Spleen (tissue), 11 donors: ENCODE data around the gene LEMD3. TPM values are rescaled to one million over a fixed set of nuclear protein-coding genes. Genes with fewer than 3 reads are reported as not detected.

Experiments used
- DNase-seq: peaks from one replicate; pipeline ENCODE4 v3.0.0-alpha.2; 2020
- H3K27ac ChIP-seq, 8 donors: fragments of 200-600 bp; sonication (generic) in 7 of 8; 1 replicate in 4 of 8; 2 replicates in 4 of 8; pipeline versions ENCODE4 v1.5.0 to v1.8.0; 2016 to 2021; ENCODE audit warnings: inconsistent platforms in 4 of 8, mild to moderate bottlenecking in 4 of 8, moderate library complexity in 1 of 8
- H3K27me3 ChIP-seq, 7 donors: fragments of 200-600 bp; sonication (generic) in 6 of 7; replicated peaks in 1 of 7; 1 replicate in 4 of 7; 2 replicates in 3 of 7; pipeline versions ENCODE4 v1.5.0 to v1.8.0; 2016 to 2021; ENCODE audit warnings: inconsistent platforms in 3 of 7, mild to moderate bottlenecking in 1 of 7
- H3K36me3 ChIP-seq, 6 donors: fragments of 200-600 bp; sonication (generic) in 5 of 6; 1 replicate in 4 of 6; 2 replicates in 2 of 6; pipeline versions ENCODE4 v1.5.0 to v1.8.0; 2016 to 2021; ENCODE audit warnings: inconsistent platforms in 2 of 6
- H3K4me1 ChIP-seq, 6 donors: fragments of 200-600 bp; sonication (generic) in 5 of 6; 1 replicate in 3 of 6; 2 replicates in 3 of 6; pipeline versions ENCODE4 v1.5.0 to v1.8.0; 2016 to 2021; ENCODE audit warnings: inconsistent platforms in 3 of 6
- H3K4me3 ChIP-seq, 8 donors: fragments of 200-600 bp; sonication (generic) in 7 of 8; 1 replicate in 4 of 8; 2 replicates in 4 of 8; pipeline versions ENCODE4 v1.5.0 to v1.8.0; 2016 to 2021; ENCODE audit warnings: inconsistent platforms in 4 of 8, mild to moderate bottlenecking in 4 of 8, moderate library complexity in 2 of 8
- H3K9me3 ChIP-seq, 8 donors: fragments of 200-600 bp; sonication (generic) in 7 of 8; 1 replicate in 4 of 8; 2 replicates in 4 of 8; pipeline versions ENCODE4 v1.5.0 to v1.8.0; 2016 to 2021; ENCODE audit warnings: inconsistent platforms in 4 of 8
- POLR2A ChIP-seq, 3 donors: fragments of 450-650 bp; IDR thresholded peaks; one replicate each; pipeline ENCODE4 v1.5.1; 2017; ENCODE audit warnings: antibody characterized with exemption in 3 of 3, mild to moderate bottlenecking in 1 of 3
- POLR2AphosphoS5 ChIP-seq, 3 donors: sonication (generic); formaldehyde crosslinking; IDR thresholded peaks; one replicate each; pipeline ENCODE4 v1.5.1; 2017; ENCODE audit warnings: antibody characterized with exemption in 3 of 3
- WGBS, 5 donors: extraction: QIAGEN DNeasy Blood & Tissue Kit in 3 of 5; methylation state at CpG; one replicate each; pipeline versions ENCODE4 v1.1.5 to v1.1.7; 2013 to 2018; 5-methylcytosine and 5-hydroxymethylcytosine counted together
- intact Hi-C: fragments of 100-400 bp; cut with DNase I; formaldehyde crosslinking; loops from one replicate; pipeline ENCODE4 v1.15.0; 2023; ENCODE audit warnings: low total_unique reads
- polyA plus RNA-seq, 3 donors: library from polyadenylated mRNA; stranded (reverse); fragments of 200-250 nt; gene quantifications; one replicate each; pipeline ENCODE4 v1.2.1, GENCODE V29; 2013
- total RNA-seq, 7 donors: library from RNA; depleted of rRNA in 3 of 7; stranded (reverse); fragments of >200 nt in 3 of 7; fragmentation: NEBNext Ultra II Directional in 4 of 7; extraction: Animal tissue kit (Norgen Biotek cat#: 25700) in 4 of 7; gene quantifications; one replicate each; pipeline versions ENCODE4 v1.1.0 to v1.2.1, GENCODE V29; 2016 to 2021
- TF ChIP-seq, protein P1 (sequence below), 11 experiments: fragments of 200-600 bp in 7 of 11; fragments of 450-650 bp in 4 of 11; sonication (generic) in 4 of 11; IDR thresholded peaks in 8 of 11; conservative IDR thresholded peaks in 3 of 11; 1 replicate in 7 of 11; 2 replicates in 4 of 11; pipeline versions ENCODE4 v1.4.0 to v1.8.0; 2016 to 2021; ENCODE audit warnings: antibody characterized with exemption in 11 of 11, inconsistent platforms in 4 of 11, mild to moderate bottlenecking in 1 of 11
- donor health status: healthy with polysubstance abuse.
- donor health status: DM: no; HTN: no; CAD: no; lungs with moderate emphysema.
- donor health status: DM: no; HTN: no; CAD: no.
- donor health status: Bipolar disorder and iron deficiency.
- donor health status: healthy.
- donor health status: DM: no; HTN: no; CAD: no.
- donor health status: DM: yes; HTN: yes; CAD: no.

Gene LEMD3
- total and polyA plus RNA-seq, 10 donors: 9.6 to 58.9 (median 41.1) TPM

DNA sequence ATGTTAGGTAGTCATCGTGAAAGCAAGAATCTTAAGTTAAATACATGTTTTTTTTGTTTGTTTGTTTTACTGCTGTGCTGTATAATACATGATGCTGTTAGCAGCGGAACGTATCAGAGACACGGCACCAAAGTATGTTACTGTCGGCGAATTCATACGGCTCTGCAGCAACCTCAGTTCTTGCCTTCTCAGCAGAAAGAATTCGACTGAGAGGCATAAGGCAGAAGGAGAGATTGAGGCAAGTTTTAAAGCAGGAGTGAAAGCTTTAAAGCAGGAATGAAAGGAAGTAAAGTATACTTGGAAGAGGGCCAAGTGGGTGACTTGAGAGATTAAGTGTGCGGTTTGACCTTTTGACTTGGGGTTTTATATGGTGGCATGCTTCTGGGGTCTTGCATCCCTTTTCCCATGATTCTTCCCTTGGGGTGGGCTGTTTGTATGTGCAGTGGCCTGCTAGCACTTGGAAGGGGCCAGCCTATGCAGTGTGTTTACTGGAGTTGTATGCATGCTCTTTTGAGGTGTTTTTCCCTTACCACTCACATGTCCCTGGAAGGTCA lies 23.7 kb downstream of the LEMD3 start:
- TF ChIP-seq POLR2AphosphoS5 (IDR thresholded peaks at IDR 0.05) (no peak), POLR2A (IDR thresholded peaks at IDR 0.05) (no peak)
- TF ChIP-seq, protein P1, sequence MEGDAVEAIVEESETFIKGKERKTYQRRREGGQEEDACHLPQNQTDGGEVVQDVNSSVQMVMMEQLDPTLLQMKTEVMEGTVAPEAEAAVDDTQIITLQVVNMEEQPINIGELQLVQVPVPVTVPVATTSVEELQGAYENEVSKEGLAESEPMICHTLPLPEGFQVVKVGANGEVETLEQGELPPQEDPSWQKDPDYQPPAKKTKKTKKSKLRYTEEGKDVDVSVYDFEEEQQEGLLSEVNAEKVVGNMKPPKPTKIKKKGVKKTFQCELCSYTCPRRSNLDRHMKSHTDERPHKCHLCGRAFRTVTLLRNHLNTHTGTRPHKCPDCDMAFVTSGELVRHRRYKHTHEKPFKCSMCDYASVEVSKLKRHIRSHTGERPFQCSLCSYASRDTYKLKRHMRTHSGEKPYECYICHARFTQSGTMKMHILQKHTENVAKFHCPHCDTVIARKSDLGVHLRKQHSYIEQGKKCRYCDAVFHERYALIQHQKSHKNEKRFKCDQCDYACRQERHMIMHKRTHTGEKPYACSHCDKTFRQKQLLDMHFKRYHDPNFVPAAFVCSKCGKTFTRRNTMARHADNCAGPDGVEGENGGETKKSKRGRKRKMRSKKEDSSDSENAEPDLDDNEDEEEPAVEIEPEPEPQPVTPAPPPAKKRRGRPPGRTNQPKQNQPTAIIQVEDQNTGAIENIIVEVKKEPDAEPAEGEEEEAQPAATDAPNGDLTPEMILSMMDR (IDR thresholded peaks at IDR 0.05 in 8 of 11, conservative IDR thresholded peaks at IDR 0.05 in 3 of 11): no peak
- peaks cover 0 to 19% (median 15%) of the 10 kb centered on the region in 8 donors for H3K9me3 ChIP-seq
- intact Hi-C loops: no loop called here
- H3K4me1 ChIP-seq: peaks cover 10 to 87% (median 34%) of the 10 kb centered on the region in 6 donors
- H3K27me3 ChIP-seq: no peaks in the 10 kb centered on the region
- H3K36me3 ChIP-seq: peaks cover 0 to 9% (median 0%) of the 10 kb centered on the region in 6 donors
- H3K27ac ChIP-seq: peak overlapping the region in 1 of 8 donors; percentile 7
- DNase-seq: no peak
- WGBS, 5 donors: 50 to 68% (median 56%) methylated on average over 9 of the region's 9 CpGs
- H3K4me3 ChIP-seq: no peak overlapping the region

DNA sequence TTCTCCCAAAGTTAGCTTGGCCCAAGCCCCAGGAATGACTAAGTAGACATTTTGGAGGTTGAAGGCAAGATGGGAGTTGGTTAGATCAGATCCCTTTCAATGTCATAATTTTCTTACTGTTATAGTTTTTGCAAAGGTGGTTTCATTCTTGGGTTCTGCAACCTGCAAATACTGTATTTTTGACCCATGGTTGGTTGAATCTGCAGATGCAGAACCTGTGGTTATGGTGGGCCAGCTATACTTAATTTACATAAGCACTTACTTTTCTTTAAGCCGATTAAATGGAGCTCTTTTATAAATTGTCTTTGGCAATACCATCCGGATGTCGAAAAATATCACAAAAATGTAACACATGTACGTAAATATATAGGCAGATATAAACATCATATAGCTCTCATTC lies 25.6 kb downstream of the LEMD3 start:
- H3K27ac ChIP-seq: no peak overlapping the region
- intact Hi-C loops: no loop called here
- peaks cover 0 to 81% (median 18%) of the 10 kb centered on the region in 6 donors for H3K4me1 ChIP-seq
- H3K36me3 ChIP-seq: peaks cover 0 to 3% (median 0%) of the 10 kb centered on the region in 6 donors
- DNase-seq: no peak
- no peaks in the 10 kb centered on the region for H3K27me3 ChIP-seq
- TF ChIP-seq, protein P1 (IDR thresholded peaks at IDR 0.05 in 8 of 11, conservative IDR thresholded peaks at IDR 0.05 in 3 of 11): no peak
- TF ChIP-seq POLR2AphosphoS5 (IDR thresholded peaks at IDR 0.05) (no peak), POLR2A (IDR thresholded peaks at IDR 0.05) (no peak)
- WGBS, 5 donors: 79 to 91% (median 84%) methylated on average over 4 of the region's 4 CpGs
- no peak overlapping the region for H3K4me3 ChIP-seq
- H3K9me3 ChIP-seq: peaks cover 0 to 19% (median 15%) of the 10 kb centered on the region in 8 donors

DNA sequence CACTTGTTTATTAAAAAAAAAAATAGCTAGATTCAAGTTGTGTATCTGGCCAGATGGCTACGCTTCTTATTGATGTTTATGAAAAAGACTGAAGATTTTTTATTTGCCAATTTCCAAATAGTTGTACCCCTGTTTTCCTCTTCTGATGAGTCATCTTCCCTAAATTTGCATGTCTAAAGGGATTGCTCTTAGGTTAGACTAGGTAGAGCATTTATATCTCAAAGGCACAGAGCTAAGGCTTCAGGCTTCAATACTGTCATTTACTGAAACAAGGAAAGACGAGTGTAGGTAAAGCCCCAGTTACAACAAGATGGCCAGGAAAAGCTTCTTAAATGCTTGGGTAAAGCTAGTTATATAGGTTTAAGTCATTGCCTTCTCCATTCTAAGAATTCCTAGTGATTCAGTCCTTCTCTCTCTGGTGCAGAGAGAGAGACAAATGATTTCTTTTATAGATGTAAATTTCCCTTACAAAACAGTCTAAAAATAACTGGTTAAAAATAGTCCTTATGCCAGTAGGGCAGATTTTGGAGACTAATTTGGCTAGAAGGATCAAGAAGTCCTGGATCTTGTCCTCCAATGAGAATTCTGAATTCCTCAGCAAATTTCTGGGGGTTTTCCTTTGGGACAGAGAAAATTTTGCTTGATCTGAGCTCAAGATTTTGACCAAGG lies 26.1 kb downstream of the LEMD3 start:
- H3K27ac ChIP-seq: peak overlapping the region in 1 of 8 donors; percentile 1
- WGBS, 5 donors: 73 to 87% (median 83%) methylated on average over 2 of the region's 2 CpGs
- intact Hi-C loops: no loop called here
- peaks cover 0 to 19% (median 15%) of the 10 kb centered on the region in 8 donors for H3K9me3 ChIP-seq
- no peaks in the 10 kb centered on the region for H3K27me3 ChIP-seq
- H3K36me3 ChIP-seq: no peaks in the 10 kb centered on the region
- H3K4me1 ChIP-seq: peaks cover 0 to 80% (median 18%) of the 10 kb centered on the region in 6 donors
- no peak overlapping the region for H3K4me3 ChIP-seq
- no peak for DNase-seq
- TF ChIP-seq, protein P1 (IDR thresholded peaks at IDR 0.05 in 8 of 11, conservative IDR thresholded peaks at IDR 0.05 in 3 of 11): no peak
- no peak for TF ChIP-seq POLR2A (IDR thresholded peaks at IDR 0.05)
- TF ChIP-seq POLR2AphosphoS5 (IDR thresholded peaks at IDR 0.05): no peak
